Activated effector memory CD4-positive, alpha-beta T cell treated with Interleukin-2 at 50 U/mL for 16 hours (primary cell): ENCODE measurements around the gene PPM1G.
"Not testable (repeated sequence)": the region's sequence is repeated elsewhere in the genome, so short reads cannot be mapped to it uniquely, and the experiment has no call there.

Source experiments
- DNase-seq: peaks from one replicate; pipeline ENCODE4 v3.0.0-alpha.2; 2020

The PPM1G gene, protein sequence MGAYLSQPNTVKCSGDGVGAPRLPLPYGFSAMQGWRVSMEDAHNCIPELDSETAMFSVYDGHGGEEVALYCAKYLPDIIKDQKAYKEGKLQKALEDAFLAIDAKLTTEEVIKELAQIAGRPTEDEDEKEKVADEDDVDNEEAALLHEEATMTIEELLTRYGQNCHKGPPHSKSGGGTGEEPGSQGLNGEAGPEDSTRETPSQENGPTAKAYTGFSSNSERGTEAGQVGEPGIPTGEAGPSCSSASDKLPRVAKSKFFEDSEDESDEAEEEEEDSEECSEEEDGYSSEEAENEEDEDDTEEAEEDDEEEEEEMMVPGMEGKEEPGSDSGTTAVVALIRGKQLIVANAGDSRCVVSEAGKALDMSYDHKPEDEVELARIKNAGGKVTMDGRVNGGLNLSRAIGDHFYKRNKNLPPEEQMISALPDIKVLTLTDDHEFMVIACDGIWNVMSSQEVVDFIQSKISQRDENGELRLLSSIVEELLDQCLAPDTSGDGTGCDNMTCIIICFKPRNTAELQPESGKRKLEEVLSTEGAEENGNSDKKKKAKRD

DNA sequence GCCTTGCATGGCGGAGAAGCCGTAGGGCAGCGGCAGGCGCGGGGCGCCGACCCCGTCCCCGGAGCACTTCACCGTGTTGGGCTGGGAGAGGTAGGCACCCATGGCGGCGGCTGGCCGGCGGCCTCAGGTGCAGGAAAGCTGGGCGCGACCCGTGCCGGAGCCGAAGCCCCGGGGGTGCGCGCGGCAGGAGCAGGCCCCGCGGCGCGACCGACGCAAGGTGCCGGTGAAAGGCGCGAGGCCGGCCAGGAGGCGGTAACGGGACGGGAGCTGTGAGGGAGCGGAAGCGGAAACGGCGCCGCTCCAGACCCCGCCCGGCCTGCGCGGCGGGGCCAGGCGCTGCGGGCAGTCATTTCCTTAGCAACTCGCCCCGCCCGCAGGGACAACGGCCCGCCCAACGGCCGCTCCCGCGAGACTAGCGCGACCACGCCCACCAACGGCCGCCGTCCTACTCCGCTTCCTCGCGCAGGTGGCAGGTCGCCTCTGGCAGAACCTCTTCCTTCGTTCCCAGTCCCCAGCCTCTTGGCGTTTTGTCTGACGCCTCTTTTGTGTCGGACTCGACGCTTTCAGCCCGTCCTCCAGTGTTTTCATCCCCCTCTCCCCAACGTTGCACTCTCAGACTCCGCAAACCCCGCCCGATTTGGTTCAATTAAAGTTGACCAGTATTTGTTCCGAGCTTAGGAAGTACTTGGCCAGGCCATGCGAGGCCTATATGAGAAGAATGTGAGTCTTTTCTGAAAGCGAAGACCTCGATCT is at the start of gene PPM1G:
TSS of gene PPM1G (minus strand) at position 271 of the 753 bp plus-strand sequence. CDS start at position 102, 169 bp downstream.
- DNase-seq, result peak; percentile 96

DNA sequence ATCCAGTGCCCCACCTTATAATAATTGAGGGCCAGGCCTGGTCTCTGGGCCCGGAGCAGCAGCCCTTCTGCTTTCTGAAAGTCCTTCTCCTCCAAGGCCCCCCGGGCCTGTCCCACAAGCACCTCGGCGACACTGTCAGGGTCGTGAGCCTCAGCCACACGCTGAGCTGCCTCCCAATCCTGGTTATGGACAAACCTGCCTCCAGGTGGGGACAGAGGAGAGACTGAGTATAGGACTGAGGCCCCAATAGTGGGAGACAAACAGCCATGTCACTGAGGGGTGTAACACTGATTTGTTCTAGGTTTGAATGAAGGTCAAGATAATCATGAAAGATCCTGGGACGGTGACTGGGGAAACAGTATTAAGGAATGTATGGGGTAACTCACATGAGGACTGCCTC is 44.6 kb upstream of the PPM1G start:
- DNase-seq, result no peak

DNA sequence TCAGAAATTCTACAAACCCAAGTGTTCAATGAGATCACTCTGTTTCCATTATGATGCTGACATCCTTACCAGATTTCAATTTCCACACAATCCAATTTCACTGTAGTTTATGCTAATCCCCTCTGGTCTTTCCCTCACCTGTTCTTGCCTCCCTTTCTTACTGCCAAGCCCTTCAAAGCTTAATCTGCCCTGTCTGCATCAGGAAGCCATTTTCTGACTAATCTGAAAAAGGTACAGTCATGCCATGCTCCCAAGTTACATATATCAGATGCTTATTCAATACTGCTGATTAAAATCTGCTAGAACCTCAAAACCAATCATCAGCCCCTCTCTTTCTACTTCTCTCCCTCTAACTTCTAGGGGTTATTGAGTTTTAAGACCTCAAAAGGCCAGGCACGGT is 41.7 kb upstream of the PPM1G start:
- no peak for DNase-seq

DNA sequence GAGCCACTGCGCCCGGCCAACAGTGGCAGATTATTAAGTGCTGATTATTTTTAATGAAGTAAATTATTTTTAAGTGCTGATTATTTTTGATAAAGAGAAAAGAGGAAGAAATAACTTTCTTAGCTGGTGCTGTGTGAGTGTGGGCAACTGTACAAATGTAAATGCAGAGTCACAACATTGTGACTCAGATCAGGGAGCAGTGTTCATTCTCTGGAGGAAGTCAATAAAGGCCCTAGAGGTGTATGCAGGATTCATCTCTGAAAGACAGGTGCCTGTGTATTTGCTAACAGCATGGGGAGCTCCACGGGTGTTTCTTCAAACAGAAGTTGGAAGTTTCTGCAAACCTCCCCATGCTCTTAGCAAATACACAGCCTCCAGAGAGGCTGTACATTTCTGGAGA is 39.0 kb upstream of the PPM1G start:
- DNase-seq, result no peak

DNA sequence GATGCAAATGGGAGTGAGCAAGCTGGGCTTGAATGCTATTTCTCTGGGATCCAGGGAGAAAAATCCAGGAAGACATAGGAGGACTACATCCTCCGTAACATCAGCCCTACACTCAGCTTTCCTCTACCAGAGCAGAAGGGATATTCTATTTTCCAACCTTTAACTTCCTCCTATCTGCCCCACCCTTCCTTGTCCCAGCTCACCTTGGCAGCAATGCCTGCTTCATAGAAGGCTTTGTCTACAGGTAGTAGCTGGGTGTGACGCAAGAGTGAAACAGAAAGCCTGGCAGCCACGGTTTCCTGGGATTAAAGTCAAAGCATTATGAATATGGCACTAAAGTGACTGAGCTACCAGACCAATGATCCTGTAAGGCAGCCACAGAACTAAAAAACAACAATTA is 36.7 kb upstream of the PPM1G start:
- DNase-seq, result no peak

DNA sequence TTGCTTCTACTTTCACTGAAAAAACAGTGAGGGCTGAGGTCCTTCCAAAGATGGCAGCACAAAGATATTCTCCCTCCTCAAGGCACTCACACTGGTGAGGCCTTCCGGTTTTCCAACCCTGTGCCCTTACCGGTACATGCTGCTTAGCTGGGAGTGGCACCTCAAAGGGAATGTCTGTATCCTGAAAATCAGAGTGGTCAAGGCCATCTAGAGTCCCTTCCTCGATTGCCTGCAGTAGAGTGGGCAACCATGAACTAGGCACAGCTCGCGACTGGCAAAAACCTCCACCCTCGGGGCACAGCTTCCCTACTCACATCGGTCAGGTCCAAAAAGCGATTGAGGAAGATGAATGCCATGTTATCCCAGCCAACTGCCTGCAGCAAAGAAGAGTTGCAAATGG is 36.2 kb upstream of the PPM1G start:
- no peak for DNase-seq

DNA sequence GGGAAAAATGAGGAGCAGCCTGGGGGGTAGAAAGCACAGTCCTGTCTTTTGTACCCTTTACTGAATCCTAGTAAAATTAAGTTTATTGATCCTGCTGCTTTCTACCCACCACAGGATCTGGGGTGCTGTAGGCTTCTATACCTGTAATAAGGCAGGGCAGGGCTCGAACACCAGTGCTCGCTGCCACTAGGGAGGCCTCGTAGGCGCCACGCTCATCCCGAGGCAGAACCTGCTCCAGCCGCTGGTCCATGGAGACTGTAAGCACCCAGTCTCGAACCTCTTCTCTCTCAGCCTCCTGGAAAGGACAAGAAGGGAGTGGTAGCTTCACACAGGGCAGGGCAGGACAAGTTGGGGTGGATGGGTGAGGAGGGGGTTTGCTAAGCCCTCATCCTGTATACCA is 35.8 kb upstream of the PPM1G start:
- no peak for DNase-seq

DNA sequence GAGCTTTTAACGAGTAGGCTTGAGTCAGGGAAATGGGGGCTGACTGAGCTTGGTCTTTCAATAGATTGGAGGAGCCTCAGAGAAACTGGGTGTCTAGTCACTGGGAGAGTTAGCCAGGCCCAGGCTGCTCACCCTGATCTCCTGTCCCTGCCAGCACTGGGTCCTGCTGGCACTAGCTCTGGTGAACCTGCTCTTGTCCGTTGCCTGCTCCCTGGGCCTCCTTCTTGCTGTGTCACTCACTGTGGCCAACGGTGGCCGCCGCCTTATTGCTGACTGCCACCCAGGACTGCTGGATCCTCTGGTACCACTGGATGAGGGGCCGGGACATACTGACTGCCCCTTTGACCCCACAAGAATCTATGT is 33.5 kb upstream of the PPM1G start:
- no peak for DNase-seq

DNA sequence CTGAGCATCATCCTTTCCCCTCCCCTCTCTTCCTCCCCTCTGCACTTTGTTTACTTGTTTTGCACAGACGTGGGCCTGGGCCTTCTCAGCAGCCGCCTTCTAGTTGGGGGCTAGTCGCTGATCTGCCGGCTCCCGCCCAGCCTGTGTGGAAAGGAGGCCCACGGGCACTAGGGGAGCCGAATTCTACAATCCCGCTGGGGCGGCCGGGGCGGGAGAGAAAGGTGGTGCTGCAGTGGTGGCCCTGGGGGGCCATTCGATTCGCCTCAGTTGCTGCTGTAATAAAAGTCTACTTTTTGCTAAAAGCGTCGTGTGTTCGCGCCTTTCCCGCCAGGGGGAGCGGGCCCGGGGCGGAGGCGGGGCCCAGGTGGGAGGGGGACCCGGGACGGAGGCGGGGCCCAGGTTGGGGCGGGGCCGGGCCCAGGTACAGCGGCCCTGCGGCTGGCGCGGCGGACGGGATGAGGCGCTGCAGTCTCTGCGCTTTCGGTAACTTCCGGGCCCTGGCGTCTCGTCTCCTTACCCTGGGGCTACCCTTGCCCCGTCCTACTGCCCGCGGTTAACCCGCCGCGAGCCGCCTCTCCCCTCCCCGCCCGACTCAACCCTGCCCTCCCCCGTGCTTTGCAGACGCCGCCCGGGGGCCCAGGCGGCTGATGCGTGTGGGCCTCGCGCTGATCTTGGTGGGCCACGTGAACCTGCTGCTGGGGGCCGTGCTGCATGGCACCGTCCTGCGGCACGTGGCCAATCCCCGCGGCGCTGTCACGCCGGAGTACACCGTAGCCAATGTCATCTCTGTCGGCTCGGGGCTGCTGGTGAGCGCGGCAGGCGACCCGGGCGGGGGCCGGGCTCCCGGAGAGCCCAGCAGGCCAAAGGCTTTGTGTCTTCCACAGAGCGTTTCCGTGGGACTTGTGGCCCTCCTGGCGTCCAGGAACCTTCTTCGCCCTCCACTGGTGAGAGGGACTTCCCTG is 32.8 kb upstream of the PPM1G start, which contains the start of gene KRTCAP3:
TSS of gene KRTCAP3 (plus strand) at position 424 of the 962 bp plus-strand sequence. CDS start at position 456, 32 bp downstream.
- peak; percentile 54 for DNase-seq

DNA sequence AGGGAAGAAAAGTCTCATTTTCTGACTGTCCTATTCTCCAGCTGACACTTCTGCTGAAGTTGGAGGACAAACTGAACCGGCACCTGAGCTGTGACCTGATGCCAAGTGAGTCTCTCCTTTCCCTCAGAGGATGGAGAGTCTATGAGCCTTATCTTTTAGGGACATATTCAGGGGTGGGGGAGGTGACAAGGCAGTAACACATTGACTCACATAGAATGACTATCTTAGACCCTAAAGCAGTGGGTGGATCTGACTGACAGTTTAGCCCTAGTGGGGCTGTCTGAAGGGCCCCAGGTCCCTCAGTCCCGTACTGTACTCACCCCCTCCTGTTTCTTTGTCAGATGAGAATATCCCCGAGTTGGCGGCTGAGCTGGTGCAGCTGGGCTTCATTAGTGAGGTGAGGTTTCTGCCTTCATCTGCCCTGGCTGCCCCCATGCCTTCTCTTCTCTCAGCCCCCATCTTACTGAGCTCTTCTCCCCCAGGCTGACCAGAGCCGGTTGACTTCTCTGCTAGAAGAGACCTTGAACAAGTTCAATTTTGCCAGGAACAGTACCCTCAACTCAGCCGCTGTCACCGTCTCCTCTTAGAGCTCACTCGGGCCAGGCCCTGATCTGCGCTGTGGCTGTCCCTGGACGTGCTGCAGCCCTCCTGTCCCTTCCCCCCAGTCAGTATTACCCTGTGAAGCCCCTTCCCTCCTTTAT is 32.0 kb upstream of the PPM1G start:
- DNase-seq, result no peak

DNA sequence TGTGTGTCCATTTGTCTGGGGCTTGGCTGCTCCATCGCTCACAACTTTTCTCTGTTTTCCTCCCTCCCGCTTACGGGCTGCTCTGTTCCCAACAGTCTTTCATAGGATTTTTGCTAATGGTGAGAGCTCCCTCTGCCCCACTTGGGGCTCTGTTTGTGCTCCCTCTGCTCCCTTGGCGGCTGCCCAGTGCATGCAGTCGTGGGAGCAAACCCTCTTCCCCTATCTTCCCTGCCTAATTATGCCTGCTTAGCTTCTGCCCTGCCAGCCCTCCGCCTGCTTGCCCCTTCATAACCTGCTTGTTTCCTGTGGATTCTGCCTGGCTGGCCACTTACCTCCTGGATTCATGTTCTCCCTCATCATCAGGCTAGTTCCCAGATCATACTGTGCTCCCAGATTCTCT is 26.2 kb upstream of the PPM1G start:
- DNase-seq, result no peak

DNA sequence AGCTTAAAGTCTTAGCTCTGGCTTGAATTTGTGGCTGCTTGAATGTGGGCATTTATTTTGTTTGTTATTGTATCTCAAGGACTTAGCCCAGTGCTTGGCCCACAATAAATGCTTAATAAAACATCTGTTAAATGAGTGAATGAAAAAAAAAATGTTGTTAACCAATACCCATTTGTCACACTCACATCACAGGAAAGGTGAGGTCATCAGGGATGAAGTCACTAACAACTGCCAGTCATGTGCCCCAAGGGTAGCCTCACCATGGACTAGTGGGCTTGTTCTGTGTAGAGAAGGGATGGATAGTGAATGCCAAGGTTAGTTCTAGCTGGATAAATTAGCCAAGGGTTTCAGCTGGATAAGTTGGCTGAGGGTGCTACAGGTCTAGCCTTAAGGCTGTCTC is 22.0 kb upstream of the PPM1G start:
- DNase-seq, result no peak

DNA sequence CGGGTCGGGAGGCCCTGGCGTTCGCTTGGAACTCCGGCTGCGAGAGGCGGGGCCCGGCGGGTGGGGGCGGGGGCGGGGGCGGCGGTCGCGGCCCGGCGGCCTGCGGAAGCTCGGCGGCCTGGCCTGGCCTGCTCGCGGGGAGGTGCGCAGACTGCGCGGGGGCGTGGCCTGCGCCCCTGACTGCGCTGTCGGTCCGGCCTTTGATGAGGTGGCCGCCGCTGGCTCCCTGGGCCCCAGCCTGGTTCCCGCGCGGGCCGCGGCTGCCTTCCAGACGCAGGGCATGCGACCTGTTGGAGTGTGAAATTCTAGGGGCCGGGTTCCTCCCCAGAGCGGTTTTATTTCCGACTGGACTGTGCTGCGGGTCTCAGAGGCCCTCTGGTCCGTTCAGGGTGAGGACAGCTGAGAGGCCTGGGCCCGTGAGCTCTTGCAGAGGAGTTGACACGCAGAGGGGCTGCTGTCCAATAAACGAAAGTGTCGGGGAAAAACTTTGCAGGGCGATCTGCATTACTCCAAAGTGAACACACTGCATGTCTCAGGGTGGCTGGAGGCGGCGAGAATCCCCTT is 19.7 kb upstream of the PPM1G start:
- DNase-seq, result peak; percentile 66

DNA sequence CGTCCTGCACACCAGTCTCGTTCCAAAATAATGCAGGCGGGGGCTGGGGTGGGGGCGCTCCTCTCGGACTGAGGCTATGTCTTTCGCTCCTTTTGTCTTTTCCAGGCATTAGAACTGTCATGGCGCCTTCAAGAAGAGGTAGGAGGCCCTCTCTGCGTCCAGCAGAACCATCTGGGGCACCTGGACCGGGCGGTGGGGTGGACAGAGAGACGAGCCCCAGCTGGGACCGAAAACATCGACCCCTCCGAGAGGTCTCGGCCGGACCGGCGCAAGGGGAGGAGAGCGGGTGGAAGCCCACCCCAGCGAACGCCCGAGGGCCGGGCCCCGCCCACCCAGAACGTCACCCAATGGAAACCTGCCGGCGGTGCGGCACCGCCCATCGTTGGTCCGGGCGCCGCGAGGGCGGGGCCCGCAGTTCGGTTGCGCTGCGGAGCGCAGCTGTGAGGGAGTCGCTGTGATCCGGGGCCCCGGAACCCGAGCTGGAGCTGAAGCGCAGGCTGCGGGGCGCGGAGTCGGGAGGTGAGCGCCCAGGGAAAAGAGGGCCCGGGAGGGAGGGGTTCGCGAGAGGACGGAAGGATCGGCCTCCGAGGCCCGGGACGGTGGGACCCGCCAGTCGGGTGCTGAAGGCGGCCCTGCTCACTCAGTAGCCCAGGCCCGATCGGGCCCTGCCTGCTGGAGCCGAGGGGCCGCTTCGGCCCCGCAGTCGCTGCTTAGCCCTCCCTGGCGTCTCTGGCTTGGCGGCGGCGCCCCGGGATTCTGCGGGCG is 19.0 kb upstream of the PPM1G start, which contains the start of gene NRBP1:
TSS of gene NRBP1 (plus strand) at position 419 of the 765 bp plus-strand sequence. CDS start 4,643 bp downstream, outside the sequence.
- peak; percentile 90 for DNase-seq

DNA sequence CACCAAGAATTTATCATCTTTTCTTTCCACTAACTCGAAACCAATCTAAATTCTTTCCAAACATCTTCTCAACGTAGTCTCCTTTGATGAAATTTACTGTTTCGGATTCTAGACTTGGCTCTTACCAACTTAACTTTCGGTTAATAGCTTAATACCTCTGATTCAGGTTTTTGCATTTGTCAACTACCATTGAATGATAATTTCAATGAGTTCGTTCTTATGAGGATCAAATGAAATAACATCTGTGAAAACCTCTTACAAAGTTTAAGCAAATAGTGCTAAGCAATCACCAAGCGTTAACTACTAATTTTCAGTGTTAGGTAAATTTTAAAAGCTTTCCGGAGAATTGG is 18.4 kb upstream of the PPM1G start:
- DNase-seq, result no peak

DNA sequence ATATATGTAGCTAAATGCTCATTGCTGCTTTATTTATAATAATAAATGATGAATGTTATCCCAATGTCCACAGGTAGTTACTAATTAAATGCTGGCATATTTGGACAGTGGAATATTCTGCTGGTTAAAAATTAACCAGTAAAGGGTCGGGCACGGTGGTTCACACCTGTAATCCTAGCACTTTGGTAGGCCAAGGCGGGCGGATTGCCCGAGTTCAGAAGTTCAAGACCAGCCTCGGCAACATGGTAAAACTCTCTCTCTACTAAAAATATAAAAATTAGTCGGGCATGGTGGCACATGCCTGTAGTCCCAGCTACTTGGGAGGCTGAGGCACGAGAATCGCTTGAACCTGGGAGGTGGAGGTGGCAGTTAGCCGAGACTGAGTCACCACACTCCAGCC is 15.6 kb upstream of the PPM1G start:
- not testable (repeated sequence) for DNase-seq

DNA sequence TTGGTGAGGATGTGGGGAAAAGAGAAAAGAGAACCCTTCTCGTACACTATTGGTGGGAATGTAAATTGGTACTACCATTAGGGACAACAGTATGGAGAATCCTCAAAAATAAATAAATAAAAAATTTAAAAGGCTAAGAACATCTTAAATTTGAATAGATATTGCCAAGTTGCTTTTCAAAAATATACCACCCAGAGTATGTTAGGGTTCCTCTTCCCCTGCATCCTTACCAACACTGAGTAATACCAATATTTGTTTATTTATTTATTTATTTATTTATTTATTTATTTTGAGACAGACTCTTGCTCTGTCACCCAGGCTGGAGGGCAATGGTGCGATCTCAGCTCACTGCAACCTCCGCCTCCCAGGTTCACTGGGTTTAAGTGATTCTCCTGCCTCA is 13.6 kb upstream of the PPM1G start:
- DNase-seq, result no peak

DNA sequence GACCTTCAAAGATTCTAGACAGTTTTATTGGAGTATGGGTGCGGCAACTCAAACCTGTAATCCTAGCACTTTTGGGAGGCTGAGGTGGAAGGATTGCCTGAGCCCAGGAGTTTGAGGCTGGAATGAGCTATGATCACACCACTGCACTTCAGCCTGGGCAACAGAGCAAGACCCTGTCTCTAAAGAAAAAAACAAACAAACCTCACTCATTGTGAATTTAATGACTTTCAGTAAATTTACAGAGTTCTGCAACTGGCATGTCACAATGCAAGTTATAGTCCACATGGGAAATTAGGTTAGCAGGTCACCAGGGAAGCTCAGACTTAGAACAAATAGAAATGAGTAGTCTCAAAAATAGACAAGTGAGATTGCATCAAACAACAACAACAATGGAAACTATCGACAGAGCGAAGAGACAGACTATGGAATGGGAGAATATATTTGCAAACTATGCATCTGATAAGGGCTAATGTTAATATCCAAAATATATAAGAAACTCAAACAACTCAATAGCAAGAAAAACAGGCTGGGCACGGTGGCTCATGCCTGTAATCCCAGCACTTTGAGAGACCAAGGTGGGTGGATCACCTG is 12.4 kb upstream of the PPM1G start:
- DNase-seq, result no peak

DNA sequence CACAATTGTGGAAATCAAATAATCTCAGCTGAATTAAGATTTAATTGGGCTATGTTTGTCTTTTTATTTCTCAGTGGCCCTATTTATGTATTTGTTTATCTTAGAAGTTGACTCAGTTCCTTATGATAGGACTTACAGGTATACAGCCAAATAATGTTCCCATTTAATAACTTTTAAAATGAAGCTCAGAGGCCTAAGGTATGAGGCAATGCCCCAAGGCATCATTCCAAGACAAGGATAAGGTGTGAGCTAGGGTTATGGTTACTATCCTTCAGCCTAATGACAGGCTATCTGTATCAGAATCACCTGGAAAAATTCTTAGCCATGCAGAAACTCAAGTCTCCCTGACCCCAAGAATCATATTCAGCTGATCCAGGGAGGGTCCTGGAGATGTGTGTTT is 11.6 kb upstream of the PPM1G start:
- no peak for DNase-seq

DNA sequence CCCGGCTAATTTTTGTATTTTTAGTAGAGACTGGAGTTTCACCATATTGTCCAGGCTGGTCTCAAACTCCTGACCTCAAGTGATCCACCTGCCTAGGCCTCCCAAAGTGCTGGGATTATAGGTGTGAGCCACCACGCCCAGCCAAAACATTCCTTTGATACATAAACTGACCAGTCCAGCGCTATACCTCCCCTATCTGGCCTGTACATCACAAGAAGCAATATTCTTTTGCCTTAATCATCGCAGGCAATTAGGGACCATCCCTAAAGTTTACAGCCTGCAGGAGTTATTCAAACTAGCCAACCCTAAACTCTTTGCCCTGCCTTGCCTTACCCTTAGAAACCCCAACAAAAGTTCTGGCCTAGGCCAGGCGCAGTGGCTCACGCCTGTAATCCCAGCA is 6.8 kb upstream of the PPM1G start:
- no peak for DNase-seq
